Measurements from ENCODE around the gene GRB10. TPM values are rescaled to one million over a fixed set of nuclear protein-coding genes. Genes with fewer than 3 reads are reported as not detected.

Gene GRB10
- total RNA-seq, 1 donor from 2014 or later: 93.0 TPM

DNA sequence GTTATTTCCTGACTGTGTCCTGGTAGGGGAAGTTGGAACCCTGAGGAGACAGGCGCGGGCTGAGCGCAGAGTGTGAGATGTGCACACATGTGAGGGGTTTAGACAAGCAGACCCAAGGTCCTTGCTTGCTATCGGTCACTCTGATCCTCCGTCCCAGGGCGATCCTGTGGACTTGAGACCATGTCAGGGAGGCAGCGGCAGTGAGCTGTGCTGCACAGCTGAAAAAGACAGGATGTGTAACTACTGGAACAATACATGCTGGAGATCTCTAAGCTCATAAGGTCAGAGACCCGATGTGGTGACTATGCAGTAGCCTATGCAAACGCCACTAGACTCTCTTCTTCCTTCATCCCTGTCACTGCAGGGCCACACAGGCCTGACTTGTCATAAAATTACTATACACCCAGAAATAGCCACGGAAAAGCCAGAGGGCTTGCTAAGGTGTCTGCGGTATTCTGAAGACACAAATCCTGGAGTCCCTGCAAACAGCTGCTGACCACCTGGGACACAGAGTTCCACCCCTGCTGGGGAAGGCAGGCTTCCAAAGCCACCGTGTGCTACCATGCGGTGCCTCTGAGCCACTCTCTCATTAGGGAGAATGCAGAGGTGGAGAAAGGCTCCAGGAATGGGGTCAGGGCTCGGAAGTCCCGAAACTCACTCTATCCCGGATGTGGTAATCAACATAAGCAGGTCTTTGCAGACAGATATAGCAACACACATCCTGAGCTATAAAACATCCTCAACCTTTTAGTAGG lies 126.4 kb downstream of the GRB10 start:
- Mint-ChIP-seq H3K36me3 (ENCODE audit: low read depth) (peaks cover 3% of the 10 kb centered on the region), H3K4me1 (peaks cover 37% of the 10 kb centered on the region), H3K4me3 (no peak overlapping the region), H3K9me3 (no peaks in the 10 kb centered on the region), H3K27me3 (ENCODE audit: low read depth) (no peaks in the 10 kb centered on the region), H3K27ac (ENCODE audit: unreplicated experiment) (no peak overlapping the region)
- DNase-seq (ENCODE audit: low read depth, low spot score): no peak
- TF ChIP-seq, protein P1, sequence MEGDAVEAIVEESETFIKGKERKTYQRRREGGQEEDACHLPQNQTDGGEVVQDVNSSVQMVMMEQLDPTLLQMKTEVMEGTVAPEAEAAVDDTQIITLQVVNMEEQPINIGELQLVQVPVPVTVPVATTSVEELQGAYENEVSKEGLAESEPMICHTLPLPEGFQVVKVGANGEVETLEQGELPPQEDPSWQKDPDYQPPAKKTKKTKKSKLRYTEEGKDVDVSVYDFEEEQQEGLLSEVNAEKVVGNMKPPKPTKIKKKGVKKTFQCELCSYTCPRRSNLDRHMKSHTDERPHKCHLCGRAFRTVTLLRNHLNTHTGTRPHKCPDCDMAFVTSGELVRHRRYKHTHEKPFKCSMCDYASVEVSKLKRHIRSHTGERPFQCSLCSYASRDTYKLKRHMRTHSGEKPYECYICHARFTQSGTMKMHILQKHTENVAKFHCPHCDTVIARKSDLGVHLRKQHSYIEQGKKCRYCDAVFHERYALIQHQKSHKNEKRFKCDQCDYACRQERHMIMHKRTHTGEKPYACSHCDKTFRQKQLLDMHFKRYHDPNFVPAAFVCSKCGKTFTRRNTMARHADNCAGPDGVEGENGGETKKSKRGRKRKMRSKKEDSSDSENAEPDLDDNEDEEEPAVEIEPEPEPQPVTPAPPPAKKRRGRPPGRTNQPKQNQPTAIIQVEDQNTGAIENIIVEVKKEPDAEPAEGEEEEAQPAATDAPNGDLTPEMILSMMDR (conservative IDR thresholded peaks at IDR 0.05): no peak

- no peak for DNase-seq (ENCODE audit: low read depth, low spot score)
- H3K4me1 Mint-ChIP-seq: peaks cover 39% of the 10 kb centered on the region
- no peak overlapping the region for H3K4me3 Mint-ChIP-seq
- H3K36me3 Mint-ChIP-seq (ENCODE audit: low read depth): peaks cover 4% of the 10 kb centered on the region
- H3K9me3 Mint-ChIP-seq: no peaks in the 10 kb centered on the region
- TF ChIP-seq, protein P1 (conservative IDR thresholded peaks at IDR 0.05): no peak
- H3K27ac Mint-ChIP-seq (ENCODE audit: unreplicated experiment): no peak overlapping the region
- no peaks in the 10 kb centered on the region for H3K27me3 Mint-ChIP-seq (ENCODE audit: low read depth)
These were observed 127.2 kb downstream of the GRB10 start for GRCh38 chr7:50655490-50655889.

DNA sequence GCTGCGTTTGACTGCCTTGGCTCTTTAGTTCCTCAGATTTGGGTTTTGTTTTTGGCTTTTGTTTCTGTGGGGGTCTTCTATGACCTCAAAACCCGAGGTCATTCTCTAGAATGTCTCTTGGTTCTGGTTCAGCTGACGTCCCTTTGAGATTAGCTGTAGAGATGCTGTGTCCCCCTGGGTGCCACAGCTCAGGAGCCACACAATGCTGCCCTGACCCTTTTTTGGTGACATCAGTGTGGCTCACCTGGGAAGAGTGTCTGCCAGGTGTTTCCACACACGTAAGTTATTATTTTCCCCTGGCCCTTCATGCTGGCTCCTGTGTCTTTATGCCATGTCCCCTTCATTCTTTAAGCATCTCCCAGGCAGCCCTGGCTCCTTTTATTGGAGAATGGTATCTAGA lies 127.7 kb downstream of the GRB10 start:
- H3K27me3 Mint-ChIP-seq (ENCODE audit: low read depth): no peaks in the 10 kb centered on the region
- H3K4me3 Mint-ChIP-seq: no peak overlapping the region
- H3K9me3 Mint-ChIP-seq: no peaks in the 10 kb centered on the region
- TF ChIP-seq, protein P1 (conservative IDR thresholded peaks at IDR 0.05): no peak
- no peak overlapping the region for H3K27ac Mint-ChIP-seq (ENCODE audit: unreplicated experiment)
- no peak for DNase-seq (ENCODE audit: low read depth, low spot score)
- peaks cover 8% of the 10 kb centered on the region for H3K36me3 Mint-ChIP-seq (ENCODE audit: low read depth)
- peaks cover 42% of the 10 kb centered on the region for H3K4me1 Mint-ChIP-seq

DNA sequence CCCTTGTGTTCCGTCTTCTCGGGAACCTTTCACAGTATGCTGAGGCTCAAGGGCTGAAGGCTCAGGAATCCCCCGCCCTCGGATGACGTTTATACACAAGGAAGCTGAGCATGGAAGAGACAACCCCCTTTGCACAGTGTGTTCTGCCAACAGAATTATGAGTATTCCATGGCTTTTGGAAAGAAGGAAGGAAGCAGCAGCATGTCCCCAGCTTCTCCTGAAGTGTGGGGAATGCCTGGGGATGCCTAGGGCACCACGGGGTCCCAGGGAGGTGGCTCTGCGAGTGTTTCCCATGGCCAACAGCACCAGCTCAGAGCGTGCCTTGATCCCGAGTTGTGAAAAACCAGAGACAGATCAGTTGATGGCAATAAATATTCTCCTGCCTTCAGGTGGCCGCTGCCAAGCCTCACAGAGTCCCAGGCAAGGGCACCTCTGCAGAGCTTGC lies 128.7 kb downstream of the GRB10 start:
- no peak for DNase-seq (ENCODE audit: low read depth, low spot score)
- TF ChIP-seq, protein P1 (conservative IDR thresholded peaks at IDR 0.05): no peak
- H3K27ac Mint-ChIP-seq (ENCODE audit: unreplicated experiment): no peak overlapping the region
- H3K36me3 Mint-ChIP-seq (ENCODE audit: low read depth): peaks cover 10% of the 10 kb centered on the region
- no peak overlapping the region for H3K4me3 Mint-ChIP-seq
- no peaks in the 10 kb centered on the region for H3K27me3 Mint-ChIP-seq (ENCODE audit: low read depth)
- H3K4me1 Mint-ChIP-seq: peaks cover 49% of the 10 kb centered on the region
- no peaks in the 10 kb centered on the region for H3K9me3 Mint-ChIP-seq

- Mint-ChIP-seq H3K27me3 (ENCODE audit: low read depth) (no peaks in the 10 kb centered on the region), H3K27ac (ENCODE audit: unreplicated experiment) (no peak overlapping the region), H3K36me3 (ENCODE audit: low read depth) (peaks cover 11% of the 10 kb centered on the region), H3K4me3 (no peak overlapping the region), H3K9me3 (no peaks in the 10 kb centered on the region), H3K4me1 (peaks cover 52% of the 10 kb centered on the region)
- TF ChIP-seq, protein P1 (conservative IDR thresholded peaks at IDR 0.05): no peak
- DNase-seq (ENCODE audit: low read depth, low spot score): no peak
These were observed 129.4 kb downstream of the GRB10 start for GRCh38 chr7:50653126-50653864.

Measured in neural crest cell (in vitro differentiated cells).